K562 (cell line): Measurements from ENCODE around the gene OR52E6. TPM values are rescaled to one million over a fixed set of nuclear protein-coding genes. Genes with fewer than 3 reads are reported as not detected.
A peak's percentile ranks its signal among the peaks of the same experiment; 100 is the strongest.

Source experiments
- ATF2 ChIP-seq: sonication (generic); formaldehyde crosslinking; IDR thresholded peaks from 2 replicates; pipeline ENCODE4 v1.8.1; 2022; ENCODE audit warnings: missing genetic modification reagents
- E2F4 ChIP-seq: sonication (generic); formaldehyde crosslinking; IDR thresholded peaks from 2 replicates; pipeline ENCODE4 v1.8.0; 2022; ENCODE audit warnings: mild to moderate bottlenecking, low read depth, missing genetic modification reagents
- EHMT2 ChIP-seq: fragments of 450-650 bp; IDR thresholded peaks from 2 replicates; pipeline ENCODE4 v1.6.1; 2018; ENCODE audit warnings: antibody characterized with exemption
- FOXK1 ChIP-seq: sonication (generic); formaldehyde crosslinking; IDR thresholded peaks from 2 replicates; pipeline ENCODE4 v1.8.0; 2022; ENCODE audit warnings: missing genetic modification reagents, mild to moderate bottlenecking, borderline replicate concordance
- GABPB2 ChIP-seq: fragments of 250-450 bp; sonication (Bioruptor Pico); conservative IDR thresholded peaks from 2 replicates; pipeline ENCODE4 v1.5.1; 2021; ENCODE audit warnings: mild to moderate bottlenecking
- GTF2A2 ChIP-seq: IDR thresholded peaks from 2 replicates; pipeline ENCODE4 v1.6.1; 2016; ENCODE audit warnings: mild to moderate bottlenecking, missing genetic modification characterization, missing compliant biosample characterization
- KDM5B ChIP-seq: fragments of 200-600 bp; sonication (generic); IDR thresholded peaks from 2 replicates; pipeline ENCODE4 v1.6.1; 2012; ENCODE audit warnings: low read depth, mild to moderate bottlenecking, moderate library complexity, low read length, control low read depth, inconsistent platforms; ENCODE audit not compliant: insufficient replicate concordance
- MTA2 ChIP-seq: fragments of 450-650 bp; IDR thresholded peaks from 2 replicates; pipeline ENCODE4 v1.6.1; 2016; ENCODE audit warnings: low read depth
- POLR3G ChIP-seq: IDR thresholded peaks from 2 replicates; pipeline ENCODE4 v1.6.1; 2011; ENCODE audit not compliant: insufficient read length, insufficient replicate concordance; ENCODE audit errors: extremely low read depth
- RBFOX2 ChIP-seq: fragments of 200-400 bp; formaldehyde crosslinking; IDR thresholded peaks from 2 replicates; pipeline ENCODE4 v1.6.1; 2017; ENCODE audit warnings: low read depth, mild to moderate bottlenecking, low read length, moderate library complexity
- SIN3A ChIP-seq, 2 experiments: fragments of 150-350 bp in 1 of 2; IDR thresholded peaks; 2 replicates each; pipeline ENCODE4 v1.6.1; 2011 to 2016; ENCODE audit warnings: borderline replicate concordance in 2 of 2, low read depth in 2 of 2, low read length in 2 of 2, mild to moderate bottlenecking in 2 of 2, moderate library complexity in 2 of 2; ENCODE audit not compliant: control insufficient read depth in 1 of 2
- SMARCA4 ChIP-seq: fragments of 450-650 bp; IDR thresholded peaks from 2 replicates; pipeline ENCODE4 v1.6.1; 2016
- SNAPC5 ChIP-seq: fragments of 250-450 bp; sonication (Bioruptor Pico); IDR thresholded peaks from 2 replicates; pipeline ENCODE4 v1.8.0; 2021; ENCODE audit warnings: moderate library complexity, mild to moderate bottlenecking, inconsistent platforms
- TAL1 ChIP-seq: fragments of 450-650 bp; IDR thresholded peaks from 2 replicates; pipeline ENCODE4 v1.6.1; 2016; ENCODE audit warnings: mild to moderate bottlenecking
- TSHZ1 ChIP-seq: fragments of 250-450 bp; sonication (Bioruptor Pico); IDR thresholded peaks from 2 replicates; pipeline ENCODE4 v1.4.0; 2020; ENCODE audit warnings: mild to moderate bottlenecking, moderate library complexity
- USF1 ChIP-seq: sonication (generic); formaldehyde crosslinking; IDR thresholded peaks from 2 replicates; pipeline ENCODE4 v1.9.0; 2022; ENCODE audit warnings: mild to moderate bottlenecking, missing genetic modification reagents
- USF2 ChIP-seq: sonication (generic); formaldehyde crosslinking; IDR thresholded peaks from 2 replicates; pipeline ENCODE4 v1.5.0; 2020; ENCODE audit warnings: missing genetic modification reagents
- XRCC4 ChIP-seq: IDR thresholded peaks from one replicate; pipeline ENCODE4 v1.6.1; 2011; ENCODE audit not compliant: insufficient read depth, insufficient read length; ENCODE audit errors: extremely low read depth
- ZNF778 ChIP-seq: fragments of 450-650 bp; formaldehyde crosslinking; IDR thresholded peaks from 2 replicates; pipeline ENCODE4 v1.4.0; 2020; ENCODE audit warnings: mild to moderate bottlenecking, moderate library complexity
- ZSCAN29 ChIP-seq: fragments of 450-650 bp; IDR thresholded peaks from 2 replicates; pipeline ENCODE4 v1.6.1; 2017
- polyA plus RNA-seq, 8 experiments: library from polyadenylated mRNA; depleted of rRNA in 4 of 8; stranded (reverse) in 5 of 8; unstranded in 3 of 8; fragments of >200 nt; fragmentation: Nextera tagmentation in 2 of 8; fragmentation: Illumina TruSeq in 1 of 8; extraction: Ambion mirVana in 2 of 8; extraction: Trizol in 1 of 8; gene quantifications; 2 replicates each; pipeline versions ENCODE4 v1.2.1 to v1.2.3, GENCODE V29; 2011 to 2014; ENCODE audit warnings: inconsistent platforms in 1 of 8, missing spikeins in 1 of 8
- total RNA-seq, 7 experiments: library from RNA; depleted of rRNA in 6 of 7; stranded (reverse); fragments of >200 nt in 6 of 7; fragmentation: Illumina TruSeq in 2 of 7; extraction: Trizol in 2 of 7; gene quantifications; 2 replicates each; pipeline versions ENCODE4 v1.2.1 to v1.2.3, GENCODE V29; 2011 to 2021; ENCODE audit warnings: low replicate concordance in 1 of 7

OR52E6 gene
- total and polyA plus RNA-seq, 9 of the 15 experiments (the other 6 are each of a cell fraction or from before 2014, with no cell fraction given), result not detected

GRCh38 chr11:5809905-5810795, 31.5 kb downstream of the OR52E6 start (continued):
- TF ChIP-seq TSHZ1 (CRISPR knock-in tag), result no peak
- no peak for TF ChIP-seq GTF2A2 (tag)
- peak; percentile 88 for TF ChIP-seq TAL1
- no peak for TF ChIP-seq KDM5B
- TF ChIP-seq USF1 (CRISPR knock-in tag), result no peak
- no peak for TF ChIP-seq E2F4 (CRISPR knock-in tag)
- TF ChIP-seq ZNF778 (CRISPR knock-in tag), result no peak
- TF ChIP-seq MTA2, result peak; percentile 83
- TF ChIP-seq SIN3A (IDR thresholded peaks at IDR 0.05; ENCODE audit: borderline replicate concordance in 2 of 2, control insufficient read depth in 1 of 2, low read depth in 2 of 2, low read length in 2 of 2), result no peak
- peak; percentile 85 for TF ChIP-seq EHMT2
- TF ChIP-seq USF2, result no peak
- TF ChIP-seq ATF2 (CRISPR knock-in tag), result no peak
- no peak for TF ChIP-seq SNAPC5 (CRISPR knock-in tag)
- no peak for TF ChIP-seq FOXK1
- TF ChIP-seq XRCC4, result no peak
- no peak for TF ChIP-seq GABPB2 (CRISPR knock-in tag)
- no peak for TF ChIP-seq POLR3G
- TF ChIP-seq RBFOX2, result no peak
- peak; percentile 95 for TF ChIP-seq SMARCA4
- no peak for TF ChIP-seq ZSCAN29
